Type B pancreatic cell (in vitro differentiated cells): Measurements from ENCODE around the gene DMD. TPM values are rescaled to one million over a fixed set of nuclear protein-coding genes. Genes with fewer than 3 reads are reported as not detected.

Source experiments
- DNase-seq: peaks from one replicate; pipeline ENCODE4 v3.0.0; 2021; ENCODE audit warnings: mixed read lengths; ENCODE audit not compliant: unreplicated experiment; ENCODE audit errors: extremely low spot score
- H3K27ac Mint-ChIP-seq: 2 replicates; pipeline ENCODE4 v1.8.0; 2021; ENCODE audit warnings: mild to moderate bottlenecking, mixed read lengths
- H3K27me3 Mint-ChIP-seq: 2 replicates; pipeline ENCODE4 v1.8.0; 2021; ENCODE audit warnings: mixed read lengths
- H3K36me3 Mint-ChIP-seq: 2 replicates; pipeline ENCODE4 v1.8.0; 2021; ENCODE audit warnings: mixed read lengths
- H3K4me1 Mint-ChIP-seq: one replicate; pipeline ENCODE4 v1.8.0; 2021; ENCODE audit warnings: mixed read lengths; ENCODE audit not compliant: unreplicated experiment
- H3K4me3 Mint-ChIP-seq: 2 replicates; pipeline ENCODE4 v1.8.0; 2021; ENCODE audit warnings: mild to moderate bottlenecking, mixed read lengths
- H3K9me3 Mint-ChIP-seq: 2 replicates; pipeline ENCODE4 v1.8.0; 2021; ENCODE audit warnings: mixed read lengths
- total RNA-seq: library from RNA; stranded (reverse); gene quantifications from 2 replicates; pipeline ENCODE4 v1.2.1, GENCODE V29; 2021; ENCODE audit warnings: low replicate concordance
- TF ChIP-seq, protein P1 (sequence below): fragments of 200-600 bp; sonication (generic); conservative IDR thresholded peaks from 2 replicates; pipeline ENCODE4 v1.5.0; 2021; ENCODE audit warnings: antibody characterized with exemption, mild to moderate bottlenecking

The DMD gene
- total RNA-seq, 1 donor from 2014 or later = 57.1 TPM

DNA sequence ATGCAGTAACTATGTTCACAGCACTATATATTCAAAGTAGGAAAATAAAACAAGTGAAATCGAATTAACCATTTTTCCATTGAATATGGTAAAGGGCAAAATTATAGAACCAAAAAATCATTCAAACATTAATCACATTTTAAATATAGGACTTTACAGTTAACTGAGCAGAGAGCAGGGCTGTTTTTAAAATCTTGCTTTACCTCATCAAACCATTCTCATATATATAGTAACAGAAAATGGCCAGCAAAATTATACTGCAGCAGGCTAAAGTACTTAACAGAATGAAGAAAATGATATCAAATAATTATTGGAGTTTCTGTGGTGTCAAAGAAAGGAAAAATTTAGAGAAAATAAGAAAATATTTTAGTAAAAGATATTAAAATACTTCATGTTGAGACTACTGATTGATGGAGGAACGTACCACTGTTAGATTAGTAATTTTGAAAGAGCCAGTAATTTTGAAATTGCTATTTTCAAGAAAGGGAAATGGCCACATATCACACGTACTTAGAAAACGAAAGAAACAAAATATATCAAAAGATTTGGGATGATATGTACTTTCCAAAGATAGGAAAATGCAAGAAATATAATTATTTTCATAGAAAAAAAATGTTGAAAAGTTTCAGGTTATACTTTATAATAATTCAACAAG, 813.7 kb downstream of the DMD start:
- no peak overlapping the region for H3K4me3 Mint-ChIP-seq
- TF ChIP-seq, protein P1, sequence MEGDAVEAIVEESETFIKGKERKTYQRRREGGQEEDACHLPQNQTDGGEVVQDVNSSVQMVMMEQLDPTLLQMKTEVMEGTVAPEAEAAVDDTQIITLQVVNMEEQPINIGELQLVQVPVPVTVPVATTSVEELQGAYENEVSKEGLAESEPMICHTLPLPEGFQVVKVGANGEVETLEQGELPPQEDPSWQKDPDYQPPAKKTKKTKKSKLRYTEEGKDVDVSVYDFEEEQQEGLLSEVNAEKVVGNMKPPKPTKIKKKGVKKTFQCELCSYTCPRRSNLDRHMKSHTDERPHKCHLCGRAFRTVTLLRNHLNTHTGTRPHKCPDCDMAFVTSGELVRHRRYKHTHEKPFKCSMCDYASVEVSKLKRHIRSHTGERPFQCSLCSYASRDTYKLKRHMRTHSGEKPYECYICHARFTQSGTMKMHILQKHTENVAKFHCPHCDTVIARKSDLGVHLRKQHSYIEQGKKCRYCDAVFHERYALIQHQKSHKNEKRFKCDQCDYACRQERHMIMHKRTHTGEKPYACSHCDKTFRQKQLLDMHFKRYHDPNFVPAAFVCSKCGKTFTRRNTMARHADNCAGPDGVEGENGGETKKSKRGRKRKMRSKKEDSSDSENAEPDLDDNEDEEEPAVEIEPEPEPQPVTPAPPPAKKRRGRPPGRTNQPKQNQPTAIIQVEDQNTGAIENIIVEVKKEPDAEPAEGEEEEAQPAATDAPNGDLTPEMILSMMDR = no peak
- no peak for DNase-seq
- H3K27ac Mint-ChIP-seq = no peak overlapping the region
- H3K4me1 Mint-ChIP-seq = no peaks in the 10 kb centered on the region
- H3K9me3 Mint-ChIP-seq = peaks cover 4% of the 10 kb centered on the region
- no peaks in the 10 kb centered on the region for H3K36me3 Mint-ChIP-seq
- no peaks in the 10 kb centered on the region for H3K27me3 Mint-ChIP-seq

DNA sequence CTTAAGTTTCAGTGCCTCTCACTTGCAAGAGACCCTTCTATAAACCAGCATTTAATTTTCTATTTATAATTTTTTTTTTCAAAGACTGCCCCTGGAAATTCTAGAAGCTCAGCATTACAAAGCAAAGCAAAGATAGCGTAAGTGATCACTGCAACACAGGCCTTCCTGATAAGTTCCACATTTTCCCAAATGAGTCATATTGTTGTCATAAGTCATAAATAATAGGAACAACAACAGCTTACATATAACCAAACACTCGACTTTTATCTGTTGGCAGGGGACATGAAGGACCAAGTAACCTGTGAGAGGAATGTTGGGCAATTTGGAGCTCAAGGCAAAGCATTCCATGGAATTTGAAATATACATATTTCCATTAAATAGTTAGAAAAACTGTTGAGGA, 815.5 kb downstream of the DMD start:
- Mint-ChIP-seq H3K9me3 (peaks cover 4% of the 10 kb centered on the region), H3K4me1 (no peaks in the 10 kb centered on the region), H3K36me3 (no peaks in the 10 kb centered on the region), H3K27me3 (no peaks in the 10 kb centered on the region), H3K4me3 (no peak overlapping the region), H3K27ac (no peak overlapping the region)
- TF ChIP-seq, protein P1 = no peak
- DNase-seq = no peak

DNA sequence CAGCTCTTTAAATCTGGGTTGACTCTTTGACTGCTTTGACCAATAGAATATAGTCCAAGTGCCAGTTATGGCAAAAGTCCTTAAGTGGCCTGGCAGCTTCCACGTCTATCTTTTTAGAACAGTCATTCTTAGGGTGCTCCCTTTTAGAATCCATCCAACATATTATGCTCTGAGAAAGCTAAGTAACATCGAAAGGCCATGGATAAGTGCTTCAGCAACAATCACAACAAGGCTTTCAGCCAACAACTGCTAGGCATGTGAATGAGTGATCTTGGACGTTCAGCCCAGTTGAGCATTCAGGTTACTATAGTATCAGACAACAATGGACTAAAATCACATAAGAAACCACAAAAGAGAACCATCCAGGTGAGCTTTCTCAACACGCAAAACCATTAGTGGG, 818.7 kb downstream of the DMD start:
- TF ChIP-seq, protein P1 = no peak

DNA sequence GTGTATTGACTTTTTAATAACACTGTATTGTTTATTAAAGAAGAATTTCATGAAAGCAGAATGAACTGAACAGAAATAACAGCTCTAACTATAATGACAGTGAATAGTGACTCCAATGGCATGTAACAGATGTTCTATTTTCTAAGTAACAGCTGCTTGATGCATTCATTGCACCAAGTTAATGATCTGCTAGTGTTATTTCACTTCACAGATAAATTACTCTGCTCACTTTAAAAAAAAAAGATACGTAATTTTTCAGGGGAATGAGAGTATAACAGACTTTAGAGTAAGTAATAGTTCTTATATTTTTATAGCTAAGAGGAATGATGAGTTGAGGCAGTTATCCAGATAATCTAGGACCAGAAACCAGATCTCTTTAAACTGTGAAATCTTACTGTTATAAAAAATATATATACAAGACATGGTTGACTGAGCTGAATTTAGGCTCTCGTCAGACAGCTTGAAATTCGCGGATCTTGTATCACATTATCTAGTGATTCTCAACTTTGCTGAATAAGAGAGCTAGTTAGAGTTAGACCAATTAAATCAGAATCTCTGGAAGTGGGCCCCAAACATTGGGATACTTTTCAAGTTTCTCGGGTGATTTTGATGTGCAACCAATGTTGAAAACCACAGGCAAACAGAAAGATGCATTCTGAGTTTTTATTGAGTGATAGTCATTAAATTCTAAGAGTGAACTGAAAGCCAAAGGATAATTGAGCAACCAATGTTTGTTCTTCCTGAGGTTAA, 840.7 kb downstream of the DMD start:
- Mint-ChIP-seq H3K27ac (no peak overlapping the region), H3K9me3 (no peaks in the 10 kb centered on the region), H3K4me3 (no peak overlapping the region), H3K36me3 (no peaks in the 10 kb centered on the region), H3K4me1 (no peaks in the 10 kb centered on the region), H3K27me3 (no peaks in the 10 kb centered on the region)
- TF ChIP-seq, protein P1 = no peak
- no peak for DNase-seq

More for the DNA sequence above, 818.7 kb downstream of the DMD start:
- no peaks in the 10 kb centered on the region for H3K9me3 Mint-ChIP-seq
- no peaks in the 10 kb centered on the region for H3K4me1 Mint-ChIP-seq
- H3K27me3 Mint-ChIP-seq = no peaks in the 10 kb centered on the region
- H3K4me3 Mint-ChIP-seq = no peak overlapping the region
- DNase-seq = no peak
- H3K27ac Mint-ChIP-seq = no peak overlapping the region
- no peaks in the 10 kb centered on the region for H3K36me3 Mint-ChIP-seq

DNA sequence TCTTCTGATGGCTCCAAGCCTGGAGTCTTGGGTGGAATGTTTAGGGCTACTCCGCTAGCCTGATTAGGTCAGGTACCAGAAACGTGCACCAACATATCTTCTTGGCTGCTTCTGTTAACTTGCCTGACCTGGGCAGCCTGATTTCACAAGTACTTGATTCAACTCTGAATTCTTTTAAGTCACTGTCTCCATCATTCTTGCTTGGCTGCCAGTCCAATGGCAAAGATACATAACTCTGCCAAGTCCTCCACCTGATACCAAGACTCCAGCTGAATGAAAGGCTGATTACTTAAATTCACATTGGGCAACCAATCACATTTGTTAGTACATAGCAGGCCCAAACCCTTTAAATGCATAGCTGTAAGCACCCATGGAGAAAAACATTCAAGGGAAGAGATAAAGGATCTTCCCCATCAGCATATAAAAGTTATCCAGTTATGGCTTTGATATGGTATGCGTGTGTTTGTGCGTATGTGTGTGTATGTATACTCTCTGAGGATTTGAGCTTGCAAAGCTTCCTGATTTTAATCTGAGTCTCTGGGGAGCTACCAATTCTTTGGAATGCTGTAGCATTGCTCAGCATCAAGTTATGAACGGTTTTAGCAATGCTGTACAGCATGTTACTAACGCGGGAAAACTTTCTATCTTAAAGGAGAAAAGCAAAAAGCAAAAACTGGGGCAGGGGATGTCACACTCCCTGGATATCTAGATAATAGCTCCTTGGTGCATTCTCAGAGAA, 917.2 kb downstream of the DMD start:
- no peaks in the 10 kb centered on the region for H3K27me3 Mint-ChIP-seq
- TF ChIP-seq, protein P1 = no peak
- H3K4me3 Mint-ChIP-seq = no peak overlapping the region
- peaks cover 3% of the 10 kb centered on the region for H3K4me1 Mint-ChIP-seq
- no peak for DNase-seq
- H3K9me3 Mint-ChIP-seq = no peaks in the 10 kb centered on the region
- H3K36me3 Mint-ChIP-seq = no peaks in the 10 kb centered on the region
- no peak overlapping the region for H3K27ac Mint-ChIP-seq
